Middle frontal gyrus (tissue), 1 donor: Measurements from ENCODE around the gene KIFAP3.
"Not testable (repeated sequence)": the region's sequence is repeated elsewhere in the genome, so short reads cannot be mapped to it uniquely, and the experiment has no call there.

Source experiments
- DNase-seq: peaks from one replicate; pipeline ENCODE4 v3.0.0-alpha.2; 2015; ENCODE audit warnings: low spot score; ENCODE audit errors: extremely low spot score

KIFAP3 gene

GRCh38 chr1:170063109-170063826 lies 11.2 kb downstream of the KIFAP3 start:
- DNase-seq: no peak

GRCh38 chr1:170061676-170062075 lies 12.8 kb downstream of the KIFAP3 start:
- DNase-seq: not testable (repeated sequence)

- DNase-seq: not testable (repeated sequence)
These were observed 14.4 kb downstream of the KIFAP3 start for GRCh38 chr1:170060015-170060520.

GRCh38 chr1:170049176-170049800 lies 25.2 kb downstream of the KIFAP3 start:
- no peak for DNase-seq

- DNase-seq: no peak
These were observed 26.0 kb downstream of the KIFAP3 start for GRCh38 chr1:170048515-170048914.

DNA sequence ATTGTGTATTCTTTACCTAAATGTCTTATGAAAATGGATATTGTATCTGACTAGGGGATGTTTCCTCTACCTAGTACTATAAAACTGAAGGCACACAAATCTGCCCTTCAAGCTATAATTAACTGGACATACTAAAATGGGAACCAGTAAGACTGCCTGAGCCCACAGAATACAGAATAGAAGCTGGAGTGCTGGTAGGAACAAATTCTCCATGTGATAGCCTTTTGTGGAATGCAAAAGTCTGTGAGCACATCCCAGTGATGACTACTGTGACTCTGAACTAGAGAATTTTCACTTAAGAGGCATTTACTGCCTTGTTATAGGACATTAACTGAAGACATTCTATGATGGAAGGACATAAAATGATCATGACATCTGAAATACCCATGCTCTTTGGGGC lies 30.3 kb downstream of the KIFAP3 start:
- no peak for DNase-seq

- no peak for DNase-seq
These were observed 32.9 kb downstream of the KIFAP3 start for GRCh38 chr1:170041423-170042192.

DNA sequence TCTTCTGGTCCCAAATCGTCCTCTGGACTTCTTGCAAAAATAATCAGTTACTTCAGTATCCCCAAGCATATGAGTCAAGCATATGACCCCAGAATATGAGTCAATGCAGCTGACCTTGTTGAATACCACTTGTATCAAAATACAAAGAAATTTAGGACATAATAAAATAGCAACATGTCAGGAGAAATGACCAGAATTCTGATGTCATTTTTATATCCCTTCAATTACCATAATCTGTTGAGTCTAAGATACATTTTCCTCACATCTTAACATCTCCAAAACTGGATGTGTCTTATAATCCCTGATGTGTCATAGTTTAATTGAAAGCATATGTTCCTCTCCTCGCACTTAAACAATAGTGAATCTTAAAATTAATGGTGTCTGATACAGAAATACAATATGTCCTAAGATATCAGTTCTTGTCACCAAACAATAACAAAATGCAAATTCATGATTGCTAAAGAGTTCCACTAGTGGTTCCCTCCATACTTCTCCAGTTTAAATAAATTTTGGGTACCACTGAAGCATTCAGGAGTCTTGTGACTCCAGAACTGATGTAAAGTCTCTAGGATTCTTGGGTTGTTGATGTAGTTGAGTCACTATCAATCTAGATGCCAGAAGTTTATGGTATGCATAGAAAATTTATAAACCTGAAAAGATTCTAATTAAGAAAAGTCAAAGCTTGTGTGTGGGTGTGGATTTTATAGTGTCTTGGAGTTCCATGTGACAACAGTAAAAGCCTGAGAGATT lies 41.8 kb downstream of the KIFAP3 start:
- DNase-seq: no peak

DNA sequence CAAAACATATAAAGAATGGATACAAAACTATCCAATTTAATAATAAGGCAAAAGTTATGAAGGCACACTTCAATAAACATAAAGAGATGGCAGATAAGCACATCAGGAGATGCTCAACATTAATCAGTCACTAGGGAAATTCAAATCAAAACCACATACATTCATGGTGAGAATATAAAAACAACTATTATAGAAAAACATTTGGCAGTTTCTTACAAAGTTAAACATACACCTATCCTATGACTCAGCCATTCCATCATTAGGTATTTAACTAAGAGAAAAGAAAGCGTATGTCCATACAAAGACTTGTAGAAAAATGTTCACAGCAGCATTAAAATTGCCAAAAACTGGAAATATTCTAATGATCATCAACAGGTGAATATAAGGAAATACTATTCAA lies 44.3 kb downstream of the KIFAP3 start:
- DNase-seq: no peak

DNA sequence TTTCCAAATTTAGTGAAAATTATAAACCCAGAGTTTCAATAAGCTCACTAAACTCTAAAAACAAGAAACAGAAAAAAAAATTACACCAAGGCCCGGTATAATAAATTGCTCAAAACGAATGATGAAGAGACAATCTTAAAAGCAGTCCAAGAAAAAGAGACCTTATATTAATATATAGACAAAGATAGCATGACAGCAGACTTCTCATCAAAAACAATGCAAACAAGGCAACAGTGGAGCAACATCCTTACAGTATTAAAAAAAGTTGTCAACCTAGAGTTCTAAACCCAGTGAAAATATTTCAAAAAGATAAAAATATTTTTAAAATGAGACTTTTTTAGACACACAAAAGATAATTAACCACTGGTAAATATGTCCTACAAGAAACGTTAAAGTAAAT lies 46.7 kb downstream of the KIFAP3 start:
- DNase-seq: no peak

- no peak for DNase-seq
These were observed 53.6 kb downstream of the KIFAP3 start for GRCh38 chr1:170020859-170021258.

GRCh38 chr1:170017478-170017877 lies 57.0 kb downstream of the KIFAP3 start:
- no peak for DNase-seq

GRCh38 chr1:170012920-170013319 lies 61.6 kb downstream of the KIFAP3 start:
- no peak for DNase-seq

GRCh38 chr1:170010443-170010842 lies 64.1 kb downstream of the KIFAP3 start:
- DNase-seq: no peak

GRCh38 chr1:170009551-170009950 lies 64.9 kb downstream of the KIFAP3 start:
- no peak for DNase-seq

- DNase-seq: not testable (repeated sequence)
These were observed 65.8 kb downstream of the KIFAP3 start for GRCh38 chr1:170008745-170009144.

GRCh38 chr1:170003270-170003835 lies 71.1 kb downstream of the KIFAP3 start:
- not testable (repeated sequence) for DNase-seq

- DNase-seq: no peak
These were observed 73.2 kb downstream of the KIFAP3 start for GRCh38 chr1:170001266-170001665.

DNA sequence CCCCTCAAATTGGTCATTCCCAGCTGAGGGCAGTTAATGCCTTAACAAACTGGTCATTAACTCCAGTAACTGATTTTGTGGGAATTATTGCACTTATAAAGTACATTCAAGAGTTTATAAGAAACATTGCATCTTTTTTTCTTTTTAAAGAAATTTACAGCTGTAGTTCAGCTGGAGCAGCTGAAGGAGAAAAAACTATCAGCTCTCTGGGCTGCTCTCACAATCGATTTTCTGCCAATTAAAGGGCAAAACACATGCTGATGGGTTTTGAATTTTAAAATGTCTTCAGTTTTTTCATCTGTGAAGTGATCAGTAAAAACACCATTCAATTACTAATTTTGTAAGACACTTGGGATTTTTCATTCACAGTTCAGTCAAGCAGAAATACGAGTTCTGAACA lies 74.7 kb downstream of the KIFAP3 start:
- DNase-seq: no peak

- no peak for DNase-seq
These were observed 75.2 kb downstream of the KIFAP3 start for GRCh38 chr1:169999331-169999741.

- no peak for DNase-seq
These were observed 78.5 kb downstream of the KIFAP3 start for GRCh38 chr1:169995993-169996392.
